HCT116 (cell line): ENCODE data around the gene FOXM1. TPM values are rescaled to one million over a fixed set of nuclear protein-coding genes. Genes with fewer than 3 reads are reported as not detected.

Source experiments
- ATAC-seq: fragments of 200-7000 bp; cut with Tn5 transposase; 2 replicates; pipeline ENCODE4 v1.9.1; 2020; ENCODE audit warnings: mild to moderate bottlenecking, moderate library complexity
- BruUV-seq: library from RNA; stranded (reverse); fragments of 400-500 nt; replicated peaks from 2 replicates; lab custom pipeline; 2021; lab: Mats Ljungman, UMichigan
- CTCF ChIA-PET: fragments of 300-600 bp; sonication (Branson Sonifier 250); formaldehyde crosslinking; loops from one replicate; lab custom pipeline; 2021; ENCODE audit warnings: antibody characterized with exemption; lab: Charles Lee
- POLR2A ChIA-PET: fragments of 300-600, 350-600 bp; sonication (Branson Sonifier 250); formaldehyde crosslinking; loops from one replicate; lab custom pipeline; 2021; ENCODE audit warnings: antibody characterized with exemption; lab: Charles Lee
- RAD21 ChIA-PET, 2 experiments: fragments of 300-600 bp; sonication (Branson Sonifier 250); formaldehyde crosslinking; loops; one replicate each; lab custom pipeline; 2023; ENCODE audit warnings: low total read pairs in 2 of 2; ENCODE audit not compliant: uncharacterized antibody in 2 of 2, unreplicated experiment in 2 of 2, low non-redundant PET in 1 of 2; lab: Charles Lee
- DNase-seq: peaks from one replicate; pipeline ENCODE4 v3.0.0-alpha.2; 2010; ENCODE audit warnings: low read depth, low spot score
- H2AFZ ChIP-seq: fragments of 200-600 bp; shearing (Covaris generic), sonication (generic); 2 replicates; pipeline ENCODE4 v1.6.1; 2017; ENCODE audit warnings: low read depth, mixed run types, mixed read lengths, antibody characterized with exemption, low read length; ENCODE audit not compliant: poor library complexity, severe bottlenecking
- H3K27ac ChIP-seq: 2 replicates; pipeline ENCODE4 v1.5.1; 2012; ENCODE audit warnings: low read depth, low read length
- H3K27me3 ChIP-seq: fragments of 200-600 bp; sonication (generic); 2 replicates; pipeline ENCODE4 v1.6.1; 2016; ENCODE audit warnings: mixed run types, low read length, mixed read lengths; ENCODE audit not compliant: insufficient read depth
- H3K36me3 ChIP-seq, 2 experiments: fragments of 200-500 bp in 1 of 2; fragments of 200-600 bp in 1 of 2; sonication (Bioruptor generic) in 1 of 2; sonication (generic) in 1 of 2; 2 replicates each; pipeline versions ENCODE4 v1.5.1 to v1.6.1; 2014 to 2016; ENCODE audit warnings: low read length in 2 of 2, inconsistent platforms in 1 of 2, mixed read lengths in 1 of 2, mixed run types in 1 of 2; ENCODE audit not compliant: insufficient read depth in 2 of 2, control insufficient read depth in 1 of 2
- H3K4me1 ChIP-seq, 2 experiments: fragments of 200-600 bp in 1 of 2; sonication (generic) in 1 of 2; 2 replicates each; pipeline versions ENCODE4 v1.5.1 to v1.6.1; 2012 to 2017; ENCODE audit warnings: low read length in 2 of 2, inconsistent platforms in 1 of 2, mild to moderate bottlenecking in 1 of 2, mixed read lengths in 1 of 2, mixed run types in 1 of 2, moderate library complexity in 1 of 2; ENCODE audit not compliant: insufficient read depth in 2 of 2, control insufficient read depth in 1 of 2
- H3K4me2 ChIP-seq: fragments of 200-600 bp; sonication (generic); 2 replicates; pipeline ENCODE4 v1.6.1; 2017; ENCODE audit warnings: mixed run types, low read length, mixed read lengths
- H3K4me3 ChIP-seq, 2 experiments: fragments of 200-600 bp in 1 of 2; sonication (generic) in 1 of 2; replicated peaks in 1 of 2; 2 replicates each; pipeline ENCODE4 v1.5.1; 2011 to 2016; ENCODE audit warnings: low read length in 2 of 2, control low read depth in 1 of 2, low read depth in 1 of 2, mild to moderate bottlenecking in 1 of 2, mixed read lengths in 1 of 2, mixed run types in 1 of 2
- H3K79me2 ChIP-seq: fragments of 200-600 bp; sonication (generic); 2 replicates; pipeline ENCODE4 v1.6.1; 2017; ENCODE audit warnings: mild to moderate bottlenecking, mixed run types, low read length, moderate library complexity, mixed read lengths; ENCODE audit not compliant: insufficient read depth
- H3K9ac ChIP-seq: fragments of 200-600 bp; sonication (generic); 2 replicates; pipeline ENCODE4 v1.6.1; 2016; ENCODE audit warnings: low read length, mixed read lengths
- H3K9me2 ChIP-seq: fragments of 200-600 bp; sonication (generic), shearing (Covaris generic); 2 replicates; pipeline ENCODE4 v1.6.1; 2017; ENCODE audit warnings: mixed run types, mild to moderate bottlenecking, moderate library complexity; ENCODE audit not compliant: insufficient read depth
- H3K9me3 ChIP-seq, 2 experiments: fragments of 200-500 bp in 1 of 2; fragments of 200-600 bp in 1 of 2; sonication (Bioruptor generic) in 1 of 2; sonication (generic) in 1 of 2; 2 replicates each; pipeline ENCODE4 v1.6.1; 2014 to 2017; ENCODE audit warnings: low read length in 2 of 2, mixed read lengths in 2 of 2, inconsistent platforms in 1 of 2, low read depth in 1 of 2, mild to moderate bottlenecking in 1 of 2, mixed run types in 1 of 2, moderate library complexity in 1 of 2; ENCODE audit not compliant: control insufficient read depth in 1 of 2, insufficient read depth in 1 of 2
- H4K20me1 ChIP-seq: fragments of 200-600 bp; sonication (generic), shearing (Covaris generic); 2 replicates; pipeline ENCODE4 v1.6.1; 2017; ENCODE audit warnings: mixed run types, mild to moderate bottlenecking, moderate library complexity; ENCODE audit not compliant: insufficient read depth
- ATF3 ChIP-seq: IDR thresholded peaks from 2 replicates; pipeline ENCODE4 v1.6.1; 2012
- CTCF ChIP-seq, 3 experiments: fragments of 200-600 bp in 1 of 3; sonication (generic) in 1 of 3; IDR thresholded peaks in 2 of 3; conservative IDR thresholded peaks in 1 of 3; 2 replicates each; pipeline ENCODE4 v1.5.1; 2012 to 2017; ENCODE audit warnings: low read depth in 2 of 3, low read length in 2 of 3, antibody characterized with exemption in 1 of 3, borderline replicate concordance in 1 of 3, control low read depth in 1 of 3, mild to moderate bottlenecking in 1 of 3, mixed read lengths in 1 of 3, mixed run types in 1 of 3, moderate library complexity in 1 of 3; ENCODE audit not compliant: insufficient read depth in 1 of 3
- ELF1 ChIP-seq: IDR thresholded peaks from 2 replicates; pipeline ENCODE4 v1.6.1; 2012; ENCODE audit warnings: low read depth, borderline replicate concordance
- EZH2 ChIP-seq: fragments of 200-600 bp; sonication (generic); IDR thresholded peaks from 2 replicates; pipeline ENCODE4 v1.6.1; 2017; ENCODE audit warnings: antibody characterized with exemption, mixed run types
- EZH2phosphoT487 ChIP-seq: fragments of 200-600 bp; IDR thresholded peaks from 2 replicates; pipeline ENCODE4 v1.6.1; 2018; ENCODE audit warnings: antibody characterized with exemption, borderline replicate concordance
- FOSL1 ChIP-seq: IDR thresholded peaks from 2 replicates; pipeline ENCODE4 v1.6.1; 2012; ENCODE audit warnings: low read depth
- JUND ChIP-seq: IDR thresholded peaks from 2 replicates; pipeline ENCODE4 v1.6.1; 2012
- POLR2A ChIP-seq: IDR thresholded peaks from 2 replicates; pipeline ENCODE4 v1.7.0; 2011; ENCODE audit warnings: borderline replicate concordance; ENCODE audit not compliant: insufficient read depth, insufficient read length; ENCODE audit errors: extremely low read depth
- POLR2AphosphoS5 ChIP-seq: IDR thresholded peaks from 2 replicates; pipeline ENCODE4 v1.6.1; 2011; ENCODE audit warnings: mild to moderate bottlenecking, low read depth, low read length, moderate library complexity
- RAD21 ChIP-seq: IDR thresholded peaks from 2 replicates; pipeline ENCODE4 v1.6.1; 2012; ENCODE audit warnings: low read depth, mild to moderate bottlenecking
- SIN3A ChIP-seq: IDR thresholded peaks from 2 replicates; pipeline ENCODE4 v1.6.1; 2012; ENCODE audit warnings: low read depth
- SP1 ChIP-seq: IDR thresholded peaks from 2 replicates; pipeline ENCODE4 v1.6.1; 2012; ENCODE audit warnings: low read depth
- SRF ChIP-seq: IDR thresholded peaks from 2 replicates; pipeline ENCODE4 v1.6.1; 2012; ENCODE audit warnings: low read depth
- TCF7L2 ChIP-seq: IDR thresholded peaks from 2 replicates; pipeline ENCODE4 v1.7.0; 2011; ENCODE audit warnings: borderline replicate concordance, inconsistent platforms; ENCODE audit not compliant: insufficient read depth, insufficient read length; ENCODE audit errors: extremely low read depth
- YY1 ChIP-seq: IDR thresholded peaks from 2 replicates; pipeline ENCODE4 v1.6.1; 2011; ENCODE audit warnings: low read length, low read depth, moderate library complexity, mild to moderate bottlenecking; ENCODE audit not compliant: insufficient replicate concordance; ENCODE audit errors: extremely low read depth
- ZBTB33 ChIP-seq: IDR thresholded peaks from 2 replicates; pipeline ENCODE4 v1.6.1; 2011; ENCODE audit warnings: mild to moderate bottlenecking, low read length, moderate library complexity; ENCODE audit not compliant: insufficient replicate concordance; ENCODE audit errors: extremely low read depth
- ZFX ChIP-seq: fragments of 450-650 bp; IDR thresholded peaks from 2 replicates; pipeline ENCODE4 v1.6.1; 2017
- ZNF274 ChIP-seq: fragments of 200-500 bp; sonication (Bioruptor generic); IDR thresholded peaks from 2 replicates; pipeline ENCODE4 v1.6.1; 2014; ENCODE audit warnings: mild to moderate bottlenecking, low read depth, low read length, inconsistent platforms
- intact Hi-C: fragments of 100-400 bp; cut with micrococcal nuclease; formaldehyde crosslinking; loops from 2 replicates; pipeline ENCODE4 v1.10.0; 2022
- total RNA-seq: library from RNA; stranded (reverse); gene quantifications from one replicate; pipeline ENCODE4 v1.2.1, GENCODE V29; 2021; ENCODE audit not compliant: unreplicated experiment

Gene FOXM1
- total RNA-seq, 1 experiment from 2014 or later, result 85.1 TPM

- ChIA-PET RAD21 (no interaction called here), CTCF (no interaction called here), POLR2A (interaction anchor here (1.3 kb wide), 1 partner anchor 29 kb away, joined by 3 read pairs; no protein-coding TSS in a partner anchor)
- no peak for TF ChIP-seq JUND
- no peak for TF ChIP-seq EZH2phosphoT487
- no peak for TF ChIP-seq CTCF (IDR thresholded peaks at IDR 0.05 in 2 of 3, conservative IDR thresholded peaks at IDR 0.05 in 1 of 3; ENCODE audit: borderline replicate concordance in 1 of 3, insufficient read depth in 1 of 3, low read depth in 2 of 3, low read length in 2 of 3)
- Histone ChIP-seq H2AFZ (no peak overlapping the region), H3K79me2 (no peaks in the 10 kb centered on the region), H3K27me3 (no peaks in the 10 kb centered on the region), H3K9me3 (no peaks in the 10 kb centered on the region), H4K20me1 (no peaks in the 10 kb centered on the region), H3K27ac (no peak overlapping the region), H3K4me2 (no peak overlapping the region), H3K4me1 (no peaks in the 10 kb centered on the region), H3K4me3 (no peak overlapping the region), H3K9ac (no peak overlapping the region), H3K36me3 (peaks cover 16 to 41% of the 10 kb centered on the region in 2 experiments), H3K9me2 (no peaks in the 10 kb centered on the region)
- no TSS peak for BruUV-seq
- intact Hi-C loops, result no loop called here
- ATAC-seq (no peak), DNase-seq (no peak)
Observed at GRCh38 chr12:2824541-2824940, 52.4 kb downstream of the FOXM1 start.

GRCh38 chr12:2823483-2823882 is 53.5 kb downstream of the FOXM1 start:
- Histone ChIP-seq H3K79me2 (no peaks in the 10 kb centered on the region), H3K4me2 (no peak overlapping the region), H4K20me1 (no peaks in the 10 kb centered on the region), H3K27ac (no peak overlapping the region), H3K9me3 (no peaks in the 10 kb centered on the region), H2AFZ (no peak overlapping the region), H3K27me3 (no peaks in the 10 kb centered on the region), H3K4me1 (no peaks in the 10 kb centered on the region), H3K36me3 (peaks cover 16 to 41% of the 10 kb centered on the region in 2 experiments), H3K9me2 (no peaks in the 10 kb centered on the region), H3K4me3 (no peak overlapping the region), H3K9ac (no peak overlapping the region)
- DNase-seq, result no peak
- intact Hi-C loops, result no loop called here
- RAD21 ChIA-PET, result no interaction called here
- ATAC-seq, result no peak
- no peak for TF ChIP-seq ZNF274
- no peak for TF ChIP-seq ZBTB33
- TF ChIP-seq SP1, result no peak
- TF ChIP-seq POLR2A, result no peak
- TF ChIP-seq ATF3, result no peak
- no peak for TF ChIP-seq JUND
- TF ChIP-seq ELF1, result no peak
- TF ChIP-seq EZH2, result no peak
- TF ChIP-seq POLR2AphosphoS5, result no peak
- TF ChIP-seq ZFX, result no peak
- TF ChIP-seq TCF7L2, result no peak
- TF ChIP-seq FOSL1, result no peak
- no peak for TF ChIP-seq SRF
- no peak for TF ChIP-seq YY1
- no peak for TF ChIP-seq SIN3A
- TF ChIP-seq RAD21, result no peak
- POLR2A ChIA-PET, result no interaction called here
- CTCF ChIA-PET, result no interaction called here
- BruUV-seq, result no TSS peak
